NCI-H2227 treated with DMSO at 0.1 percent for 48 hours (cell line): Measurements from ENCODE around the gene EPN2.
"Not testable (repeated sequence)": the region's sequence is repeated elsewhere in the genome, so short reads cannot be mapped to it uniquely, and the experiment has no call there.

Source experiments
- DNase-seq: peaks from one replicate; lab custom pipeline; 2025; lab: John Stamatoyannopoulos, UW

Gene EPN2

GRCh38 chr17:19268611-19269010 is 31.4 kb downstream of the EPN2 start:
- DNase-seq: no peak

- no peak for DNase-seq
Measured at GRCh38 chr17:19269106-19269505, 31.9 kb downstream of the EPN2 start.

DNA sequence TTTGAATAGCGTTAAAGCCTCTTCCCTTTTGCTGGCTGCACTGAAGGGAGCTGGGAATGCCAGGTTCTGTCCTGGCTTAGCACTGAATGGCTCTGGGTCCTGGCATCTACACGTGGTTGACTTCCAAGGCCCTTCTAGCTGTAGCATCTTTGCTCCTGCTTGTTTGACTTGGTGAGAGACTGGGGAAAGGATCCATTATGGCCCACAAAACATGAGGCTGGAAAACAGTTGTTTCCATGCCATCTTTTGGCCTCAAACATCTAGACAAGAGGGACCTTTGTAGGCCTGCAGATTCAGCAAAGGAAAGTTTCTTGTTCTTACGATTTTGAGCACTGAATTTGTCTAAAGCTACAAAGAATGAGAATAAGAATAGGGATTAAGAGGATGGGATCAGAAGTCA is 32.5 kb downstream of the EPN2 start:
- DNase-seq: no peak

- DNase-seq: no peak
Measured at GRCh38 chr17:19270347-19270703, 33.2 kb downstream of the EPN2 start.

DNA sequence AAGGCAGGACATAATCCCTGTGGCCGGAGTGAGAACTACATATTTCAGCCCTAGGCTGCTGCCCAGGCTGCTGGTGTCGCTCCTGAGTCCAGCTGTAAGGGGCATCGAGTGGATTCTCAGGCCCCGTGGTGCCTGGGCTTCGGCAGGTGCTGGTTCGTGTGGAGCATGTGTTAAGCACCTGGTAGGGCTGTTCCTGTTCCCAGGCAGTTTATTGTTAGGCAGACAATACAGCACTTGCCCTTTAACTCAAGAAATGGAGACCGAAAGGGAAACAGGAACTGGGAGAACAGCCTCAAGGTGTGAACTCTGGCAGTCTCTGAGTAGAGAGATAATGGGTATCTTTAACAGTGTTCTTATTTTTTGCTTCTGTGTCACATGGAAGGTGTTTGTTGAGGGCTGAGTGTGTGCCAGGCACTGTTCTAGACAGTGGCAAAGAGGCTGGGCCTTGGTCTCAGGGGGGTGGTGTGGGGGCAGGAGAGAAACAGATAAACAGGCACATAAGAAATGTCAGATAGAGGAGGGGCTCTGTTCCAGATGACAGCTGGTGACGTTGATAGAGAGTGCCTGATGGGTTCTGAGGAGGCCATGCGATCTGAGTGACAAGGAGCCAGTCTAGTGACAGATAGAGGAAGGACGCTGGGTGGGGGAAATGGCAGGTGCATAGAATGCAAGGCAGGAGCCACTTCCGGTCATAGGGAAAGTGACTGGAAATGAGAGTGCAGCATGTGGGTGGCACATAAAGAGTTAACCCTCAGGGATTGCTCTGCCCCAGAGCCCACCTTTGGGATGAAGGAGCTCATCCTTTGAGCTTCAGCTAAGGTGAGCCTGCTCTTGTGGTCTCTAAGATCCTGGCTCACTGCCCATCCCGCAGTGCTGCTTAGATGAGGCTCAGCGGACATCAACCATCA is 33.8 kb downstream of the EPN2 start:
- DNase-seq: no peak

- DNase-seq: no peak
Measured at GRCh38 chr17:19271780-19272357, 34.7 kb downstream of the EPN2 start.

DNA sequence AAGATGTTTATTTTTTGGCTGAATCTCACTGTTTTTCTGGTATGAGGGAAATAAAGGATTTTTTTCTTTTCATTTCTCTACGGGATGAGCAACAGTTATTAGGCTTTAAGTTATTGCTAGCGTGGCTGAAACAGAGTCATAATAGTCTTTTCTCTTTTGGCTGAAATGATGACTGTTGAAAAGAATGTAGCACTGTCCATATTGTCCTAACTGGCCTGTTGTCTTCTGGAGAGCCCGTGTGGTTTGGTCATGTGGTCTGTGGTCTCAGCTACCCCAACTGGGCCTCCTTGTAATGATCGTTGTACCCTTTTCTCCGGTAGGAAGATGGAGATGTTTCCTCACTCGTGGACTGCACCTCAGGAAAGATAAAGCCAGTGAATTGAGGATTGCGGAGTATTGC is 36.6 kb downstream of the EPN2 start:
- no peak for DNase-seq

- no peak for DNase-seq
Measured at GRCh38 chr17:19274893-19275292, 37.7 kb downstream of the EPN2 start.

DNA sequence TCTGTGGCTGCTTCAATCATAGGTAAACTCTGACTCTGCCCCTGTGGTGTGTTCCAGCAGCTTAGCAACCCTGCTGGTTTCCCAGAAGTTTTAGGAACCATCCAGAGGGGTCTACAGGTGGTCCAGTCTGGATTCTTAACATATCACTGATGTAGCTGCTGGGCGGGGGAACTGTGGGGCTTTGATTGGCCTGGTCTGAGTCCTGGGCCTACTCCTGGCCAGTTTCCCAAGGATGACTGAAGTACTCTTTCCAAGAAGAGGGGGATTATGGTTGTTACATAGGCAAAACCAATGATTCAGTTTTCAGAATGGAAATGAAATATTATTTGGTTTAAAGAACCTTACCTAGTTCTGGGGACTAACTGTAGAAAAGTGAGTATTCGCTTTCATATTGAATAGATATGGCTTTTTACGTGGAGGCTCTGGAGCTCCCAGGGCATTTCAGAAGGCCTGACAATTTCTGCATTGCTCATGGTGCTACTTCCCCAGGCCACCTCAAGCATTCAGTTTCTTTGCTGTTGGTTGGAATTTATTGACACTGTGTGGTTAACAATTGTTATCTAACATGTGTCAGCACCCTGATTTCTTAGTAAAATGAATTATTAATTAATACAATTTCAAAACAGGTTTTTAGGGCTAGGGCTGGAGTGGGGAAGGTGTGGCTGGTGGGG is 38.4 kb downstream of the EPN2 start:
- no peak for DNase-seq

- not testable (repeated sequence) for DNase-seq
Measured at GRCh38 chr17:19278284-19278683, 41.1 kb downstream of the EPN2 start.

GRCh38 chr17:19278729-19279128 is 41.6 kb downstream of the EPN2 start:
- DNase-seq: no peak

DNA sequence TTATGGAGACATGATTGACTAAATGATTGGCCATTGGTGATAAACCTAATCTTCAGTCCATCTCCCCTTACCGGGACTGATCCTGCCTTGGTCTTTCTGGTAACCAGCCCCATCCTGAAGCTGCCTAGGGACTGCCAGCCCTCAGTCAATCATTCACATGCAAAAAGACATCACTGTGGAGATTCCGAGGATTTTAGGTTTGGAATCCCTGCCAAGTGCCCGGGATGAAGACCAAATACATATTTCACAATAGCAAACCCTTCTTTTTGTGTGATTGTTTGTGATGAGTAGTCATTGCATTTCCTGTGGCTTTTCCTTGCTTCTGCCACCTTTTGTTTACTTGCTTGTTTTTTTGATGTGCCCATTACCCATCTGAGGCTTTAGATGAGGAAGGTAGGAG is 44.0 kb downstream of the EPN2 start:
- no peak for DNase-seq

- DNase-seq: no peak
Measured at GRCh38 chr17:19284005-19284959, 47.1 kb downstream of the EPN2 start.

DNA sequence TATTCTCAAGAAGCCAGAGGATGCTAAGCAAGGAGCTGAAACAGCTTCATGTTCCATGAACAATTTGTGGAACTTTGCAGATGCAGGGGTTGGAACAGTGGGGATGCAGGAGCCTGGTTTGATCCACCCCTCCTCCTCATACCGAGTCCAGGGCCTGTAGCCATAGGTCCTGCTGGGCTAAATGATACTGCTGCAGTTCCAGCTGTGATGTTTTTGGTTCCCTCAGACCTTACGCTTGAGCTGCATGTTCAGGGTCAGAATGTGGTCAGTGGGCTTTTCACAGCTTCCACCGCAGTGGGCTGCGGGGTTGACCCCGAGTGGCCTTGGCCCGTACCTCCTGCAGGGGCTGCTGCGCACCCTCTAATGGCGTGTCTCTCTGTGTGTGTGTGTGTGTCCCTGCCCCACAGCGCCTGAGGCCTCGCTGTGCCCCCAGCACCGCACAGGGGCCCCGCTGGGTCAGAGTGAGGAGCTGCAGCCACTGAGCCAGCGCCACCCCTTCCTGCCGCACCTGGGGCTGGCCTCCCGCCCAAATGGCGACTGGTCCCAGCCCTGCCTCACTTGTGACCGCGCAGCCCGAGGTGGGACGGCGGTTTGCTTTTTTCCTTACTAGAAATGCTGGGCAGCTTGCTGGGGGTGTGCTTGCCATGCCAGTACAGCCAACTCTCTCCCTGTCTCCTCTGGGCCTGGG is 48.2 kb downstream of the EPN2 start:
- DNase-seq: no peak

DNA sequence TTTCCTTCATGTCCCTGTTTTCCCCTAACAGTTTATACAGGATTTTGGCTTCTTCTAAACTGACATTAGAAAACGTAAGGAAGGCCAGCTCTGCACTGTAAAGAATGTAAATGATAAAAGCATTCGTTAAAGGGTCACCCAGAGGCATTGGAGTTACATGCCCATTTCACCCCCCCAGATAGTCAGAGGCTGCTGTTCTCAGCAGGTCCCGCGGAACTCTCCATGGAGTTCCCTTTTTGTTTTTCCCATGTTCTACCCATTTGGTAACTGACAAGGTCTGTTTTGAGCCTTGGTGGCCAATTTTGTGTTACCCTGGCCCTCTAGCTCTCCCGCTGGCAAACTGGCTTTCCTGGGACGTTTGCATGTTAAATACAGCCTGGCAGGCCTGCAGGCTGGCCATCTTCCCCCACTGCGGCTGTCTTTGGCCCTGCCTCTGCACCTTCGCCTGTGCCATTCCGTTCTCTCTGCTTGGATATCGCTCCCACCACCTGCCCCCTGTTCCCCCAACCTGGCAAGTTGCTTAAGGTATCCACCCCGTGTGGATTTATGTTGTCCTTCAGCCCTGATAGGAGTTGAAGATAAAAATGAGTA is 49.7 kb downstream of the EPN2 start:
- no peak for DNase-seq

GRCh38 chr17:19287651-19288050 is 50.5 kb downstream of the EPN2 start:
- no peak for DNase-seq

- DNase-seq: no peak
Measured at GRCh38 chr17:19288453-19288852, 51.3 kb downstream of the EPN2 start.

GRCh38 chr17:19290066-19290705 is 53.0 kb downstream of the EPN2 start:
- DNase-seq: no peak

GRCh38 chr17:19291646-19292376 is 54.6 kb downstream of the EPN2 start:
- DNase-seq: no peak

GRCh38 chr17:19292377-19292711 is 55.2 kb downstream of the EPN2 start:
- no peak for DNase-seq
